Subcutaneous adipose tissue (tissue), 4 donors: ENCODE results near the gene RNF217. TPM values are rescaled to one million over a fixed set of nuclear protein-coding genes. Genes with fewer than 3 reads are reported as not detected.

Experiments used
- CTCF ChIP-seq: fragments of 450-650 bp; IDR thresholded peaks from one replicate; pipeline ENCODE4 v1.5.1; 2016; ENCODE audit warnings: low read depth, mild to moderate bottlenecking, control low read depth, antibody characterized with exemption, moderate library complexity
- total RNA-seq, 4 donors: library from RNA; depleted of rRNA; stranded (reverse); fragments of >200 nt; gene quantifications; one replicate each; pipeline ENCODE4 v1.1.0, GENCODE V29; 2016

The RNF217 gene
- 10 to 100 TPM; 41.8 to 69.5 (median 47.2) TPM for total RNA-seq

- TF ChIP-seq CTCF: no peak
These were observed at the start of gene RNF217 for GRCh38 chr6:124961777-124962638. Gene RNF217 (plus strand): TSS chr6:124962437. CDS start chr6:124962545, 108 bp downstream.

GRCh38 chr6:124913056-124913455, 49.2 kb upstream of the RNF217 start:
- TF ChIP-seq CTCF: no peak

GRCh38 chr6:124917769-124918168, 44.5 kb upstream of the RNF217 start:
- no peak for TF ChIP-seq CTCF

- no peak for TF ChIP-seq CTCF
These were observed 37.9 kb upstream of the RNF217 start for GRCh38 chr6:124924333-124924759.

- no peak for TF ChIP-seq CTCF
These were observed 35.8 kb upstream of the RNF217 start for GRCh38 chr6:124926435-124926834.

GRCh38 chr6:124927806-124928205, 34.4 kb upstream of the RNF217 start:
- TF ChIP-seq CTCF: no peak

GRCh38 chr6:124928851-124929250, 33.4 kb upstream of the RNF217 start:
- TF ChIP-seq CTCF: no peak
